Fibroblast of lung (primary cell): ENCODE measurements around the gene YEATS4. TPM values are rescaled to one million over a fixed set of nuclear protein-coding genes. Genes with fewer than 3 reads are reported as not detected.
"Not testable (repeated sequence)": the region's sequence is repeated elsewhere in the genome, so short reads cannot be mapped to it uniquely, and the experiment has no call there.

Source experiments
- DNase-seq, 2 donors: peaks; one replicate each; pipeline versions ENCODE4 v3.0.0 to v3.0.0-alpha.2; 2010; ENCODE audit warnings: low read depth in 2 of 2
- H2AFZ ChIP-seq: 2 replicates; pipeline ENCODE4 v1.5.1; 2012; ENCODE audit warnings: low read length, control low read depth, inconsistent platforms
- H3K27ac ChIP-seq: 2 replicates; pipeline ENCODE4 v1.5.1; 2011; ENCODE audit warnings: low read length, control low read depth; ENCODE audit not compliant: insufficient read depth
- H3K27me3 ChIP-seq: 2 replicates; pipeline ENCODE4 v1.5.1; 2011; ENCODE audit warnings: mild to moderate bottlenecking, low read length; ENCODE audit not compliant: control insufficient read depth, insufficient read depth
- H3K36me3 ChIP-seq: 2 replicates; pipeline ENCODE4 v1.5.1; 2011; ENCODE audit warnings: low read length; ENCODE audit not compliant: control insufficient read depth, insufficient read depth
- H3K4me1 ChIP-seq: 2 replicates; pipeline ENCODE4 v1.5.1; 2011; ENCODE audit warnings: low read length; ENCODE audit not compliant: control insufficient read depth, insufficient read depth; ENCODE audit errors: extremely low read depth
- H3K4me2 ChIP-seq: 2 replicates; pipeline ENCODE4 v1.5.1; 2011; ENCODE audit warnings: low read length, control low read depth; ENCODE audit not compliant: insufficient read depth; ENCODE audit errors: extremely low read depth
- H3K4me3 ChIP-seq, 4 experiments: fragments of 200-600 bp in 1 of 4; sonication (generic) in 1 of 4; replicated peaks in 1 of 4; 2 replicates each; pipeline ENCODE4 v1.5.1; 2011 to 2016; ENCODE audit warnings: low read length in 4 of 4, low read depth in 3 of 4, mild to moderate bottlenecking in 3 of 4, control low read depth in 2 of 4, inconsistent platforms in 1 of 4, mixed read lengths in 1 of 4; ENCODE audit not compliant: insufficient read depth in 1 of 4; ENCODE audit errors: control extremely low read depth in 1 of 4
- H3K79me2 ChIP-seq: 2 replicates; pipeline ENCODE4 v1.5.1; 2012; ENCODE audit warnings: mild to moderate bottlenecking, low read length, inconsistent platforms; ENCODE audit not compliant: control insufficient read depth, insufficient read depth
- H3K9ac ChIP-seq: 2 replicates; pipeline ENCODE4 v1.5.1; 2011; ENCODE audit warnings: mild to moderate bottlenecking, low read length, control low read depth; ENCODE audit not compliant: insufficient read depth
- H3K9me3 ChIP-seq: 2 replicates; pipeline ENCODE4 v1.5.1; 2012; ENCODE audit warnings: low read depth, low read length; ENCODE audit not compliant: control insufficient read depth, insufficient read depth
- H4K20me1 ChIP-seq: 2 replicates; pipeline ENCODE4 v1.5.1; 2011; ENCODE audit warnings: low read length; ENCODE audit not compliant: control insufficient read depth, insufficient read depth; ENCODE audit errors: extremely low read depth
- CTCF ChIP-seq, 2 donors: IDR thresholded peaks in 1 of 2; conservative IDR thresholded peaks in 1 of 2; 1 replicate in 1 of 2; 2 replicates in 1 of 2; pipeline ENCODE4 v1.5.1; 2011 to 2012; ENCODE audit warnings: low read length in 2 of 2, control low read depth in 1 of 2, inconsistent platforms in 1 of 2, low read depth in 1 of 2, mild to moderate bottlenecking in 1 of 2
- EZH2 ChIP-seq: IDR thresholded peaks from 2 replicates; pipeline ENCODE4 v1.5.1; 2012; ENCODE audit warnings: low read length, control low read depth, mild to moderate bottlenecking; ENCODE audit errors: missing control alignments
- polyA minus RNA-seq: library from RNA; depleted of rRNA, polyadenylated mRNA; stranded (reverse); fragments of >200 nt; gene quantifications from 2 replicates; pipeline ENCODE4 v1.2.3, GENCODE V29; 2011; ENCODE audit warnings: low replicate concordance
- polyA plus RNA-seq, 2 donors: library from polyadenylated mRNA; depleted of rRNA in 1 of 2; stranded (reverse) in 1 of 2; unstranded in 1 of 2; fragments of >200 nt; gene quantifications; 2 replicates each; pipeline ENCODE4 v1.2.1, GENCODE V29; 2011 to 2012; ENCODE audit warnings: missing spikeins in 1 of 2
- total RNA-seq: library from RNA; depleted of rRNA; stranded (reverse); fragments of >200 nt; gene quantifications from 2 replicates; pipeline ENCODE4 v1.2.1, GENCODE V29; 2014

Gene YEATS4
- total RNA-seq, result 11.3 and 16.3 TPM in 2 replicates
- polyA plus RNA-seq, result 14.1 and 16.6 TPM in 2 replicates
- polyA plus RNA-seq (2012), result 10.1 and 12.5 TPM in 2 replicates
- polyA minus RNA-seq, result not detected in 2 replicates

- Histone ChIP-seq H2AFZ (peak within 1 kb of the TSS; percentile 89), H3K4me3 (peak within 1 kb of the TSS; percentile 63 to 88 (median 76)), H3K9me3 (no peaks in the 10 kb centered on the region), H3K27ac (peak within 1 kb of the TSS; percentile 84), H4K20me1 (no peaks in the 10 kb centered on the region), H3K4me2 (peak within 1 kb of the TSS; percentile 91), H3K4me1 (peaks cover 3% of the 10 kb centered on the region), H3K36me3 (no peaks in the 10 kb centered on the region), H3K79me2 (peaks cover 5% of the 10 kb centered on the region), H3K9ac (peak within 1 kb of the TSS; percentile 78), H3K27me3 (no peaks in the 10 kb centered on the region)
- DNase-seq, result peak; percentile 84 to 92
- no peak for TF ChIP-seq EZH2
- TF ChIP-seq CTCF (conservative IDR thresholded peaks at IDR 0.05 in 1 of 2, IDR thresholded peaks at IDR 0.05 in 1 of 2; ENCODE audit: low read depth in 1 of 2, low read length in 2 of 2), result no peak
Measured at GRCh38 chr12:69359531-69360347, at the start of gene YEATS4. Gene YEATS4, plus strand, starts transcription at chr12:69359743. Its CDS starts 230 bp downstream, at chr12:69359973.

- Histone ChIP-seq H3K4me3 (no peak overlapping the region), H3K27me3 (no peaks in the 10 kb centered on the region), H3K4me1 (no peaks in the 10 kb centered on the region), H3K36me3 (no peaks in the 10 kb centered on the region), H3K4me2 (no peak overlapping the region), H3K79me2 (no peaks in the 10 kb centered on the region), H3K9ac (no peak overlapping the region), H3K9me3 (no peaks in the 10 kb centered on the region), H4K20me1 (no peaks in the 10 kb centered on the region), H2AFZ (no peak overlapping the region), H3K27ac (no peak overlapping the region)
- DNase-seq, result no peak
- TF ChIP-seq CTCF (conservative IDR thresholded peaks at IDR 0.05 in 1 of 2, IDR thresholded peaks at IDR 0.05 in 1 of 2; ENCODE audit: low read depth in 1 of 2, low read length in 2 of 2) (no peak), EZH2 (no peak)
Measured at GRCh38 chr12:69313209-69313608, 46.3 kb upstream of the YEATS4 start.

GRCh38 chr12:69316784-69317183 lies 42.8 kb upstream of the YEATS4 start:
- H3K36me3 ChIP-seq, H3K79me2 ChIP-seq, H3K4me3 ChIP-seq, H3K4me1 ChIP-seq, H3K9ac ChIP-seq, H3K27ac ChIP-seq, H3K9me3 ChIP-seq, H3K4me2 ChIP-seq, DNase-seq, H3K27me3 ChIP-seq, H2AFZ ChIP-seq, H4K20me1 ChIP-seq: not testable (repeated sequence)

GRCh38 chr12:69317233-69317632 lies 42.3 kb upstream of the YEATS4 start:
- H3K9me3 ChIP-seq, H4K20me1 ChIP-seq, DNase-seq, H3K79me2 ChIP-seq, H3K9ac ChIP-seq, H3K36me3 ChIP-seq, H3K27me3 ChIP-seq, H3K4me3 ChIP-seq, H3K4me2 ChIP-seq, H3K4me1 ChIP-seq, H3K27ac ChIP-seq, H2AFZ ChIP-seq: not testable (repeated sequence)
